Sigmoid colon (tissue), 7 donors: ENCODE measurements around the gene DNAJB14. TPM values are rescaled to one million over a fixed set of nuclear protein-coding genes. Genes with fewer than 3 reads are reported as not detected.

Experiments
- DNase-seq: peaks from one replicate; pipeline ENCODE4 v3.0.0-alpha.2; 2019
- H3K27ac ChIP-seq, 4 donors: fragments of 200-600 bp; sonication (generic); one replicate each; pipeline ENCODE4 v1.5.1; 2016 to 2019; ENCODE audit warnings: mild to moderate bottlenecking in 1 of 4
- H3K27me3 ChIP-seq, 3 donors: fragments of 200-600 bp; sonication (generic); one replicate each; pipeline ENCODE4 v1.5.1; 2019; ENCODE audit warnings: mild to moderate bottlenecking in 1 of 3
- H3K36me3 ChIP-seq, 4 donors: fragments of 200-600 bp; sonication (generic); one replicate each; pipeline ENCODE4 v1.5.1; 2016 to 2019
- H3K4me1 ChIP-seq, 4 donors: fragments of 200-600 bp; sonication (generic); one replicate each; pipeline ENCODE4 v1.5.1; 2017 to 2019
- H3K4me3 ChIP-seq, 4 donors: fragments of 200-600 bp; sonication (generic); one replicate each; pipeline ENCODE4 v1.5.1; 2017 to 2019; ENCODE audit warnings: mild to moderate bottlenecking in 2 of 4, moderate library complexity in 1 of 4
- H3K9me3 ChIP-seq, 4 donors: fragments of 200-600 bp in 3 of 4; sonication (generic) in 3 of 4; one replicate each; pipeline versions ENCODE4 v1.5.1 to v1.6.1; 2013 to 2019
- CTCF ChIP-seq, 4 experiments: fragments of 450-650 bp in 3 of 4; fragments of 200-600 bp in 1 of 4; IDR thresholded peaks; one replicate each; pipeline ENCODE4 v1.5.1; 2016 to 2019; ENCODE audit warnings: antibody characterized with exemption in 4 of 4, mild to moderate bottlenecking in 3 of 4, moderate library complexity in 2 of 4
- EP300 ChIP-seq, 4 donors: sonication (generic); formaldehyde crosslinking; IDR thresholded peaks; one replicate each; pipeline ENCODE4 v1.6.1; 2017; ENCODE audit warnings: antibody characterized with exemption in 4 of 4
- POLR2A ChIP-seq, 2 donors: fragments of 450-650 bp; IDR thresholded peaks; one replicate each; pipeline ENCODE4 v1.6.1; 2016; ENCODE audit warnings: antibody characterized with exemption in 2 of 2, mild to moderate bottlenecking in 2 of 2, moderate library complexity in 2 of 2
- POLR2AphosphoS5 ChIP-seq, 4 donors: sonication (generic); formaldehyde crosslinking; IDR thresholded peaks; one replicate each; pipeline ENCODE4 v1.6.1; 2017; ENCODE audit warnings: antibody characterized with exemption in 4 of 4
- WGBS, 2 donors: extraction: QIAGEN DNeasy Blood & Tissue Kit; methylation state at CpG; one replicate each; pipeline ENCODE4 v1.1.7; 2013; 5-methylcytosine and 5-hydroxymethylcytosine counted together
- intact Hi-C: fragments of 100-400 bp; cut with DNase I; formaldehyde crosslinking; loops from one replicate; pipeline ENCODE4 v1.15.1; 2023
- polyA plus RNA-seq, 3 donors: library from polyadenylated mRNA; stranded (reverse); fragments of 200-250 nt; gene quantifications; one replicate each; pipeline ENCODE4 v1.2.3, GENCODE V29; 2013
- total RNA-seq, 4 donors: library from RNA; depleted of rRNA; stranded (reverse); fragments of >200 nt; gene quantifications; one replicate each; pipeline ENCODE4 v1.1.0, GENCODE V29; 2016
- donor health status: healthy with polysubstance abuse.
- donor health status: Bipolar disorder and iron deficiency.
- donor health status: healthy.

DNAJB14 gene
- total and polyA plus RNA-seq, 7 donors: 9.0 to 53.9 (median 31.4) TPM

- Histone ChIP-seq H3K27me3 (no peaks in the 10 kb centered on the region), H3K4me1 (peaks cover 0 to 41% (median 26%) of the 10 kb centered on the region in 4 donors), H3K27ac (peak overlapping the region in 3 of 4 donors; percentile 60 to 68 (median 60)), H3K9me3 (no peaks in the 10 kb centered on the region), H3K36me3 (peaks cover 5 to 27% (median 13%) of the 10 kb centered on the region in 4 donors), H3K4me3 (no peak overlapping the region)
- intact Hi-C loops: no loop called here
- peak in 3 of 4 donors; percentile 16 to 69 (median 47) for TF ChIP-seq POLR2AphosphoS5 (IDR thresholded peaks at IDR 0.05)
- TF ChIP-seq POLR2A (IDR thresholded peaks at IDR 0.05): no peak
- no peak for DNase-seq
These were observed 71.3 kb downstream of the DNAJB14 start for GRCh38 chr4:99875071-99875470.

GRCh38 chr4:99872570-99872969, 73.8 kb downstream of the DNAJB14 start:
- no peaks in the 10 kb centered on the region for H3K9me3 ChIP-seq
- intact Hi-C loops: no loop called here
- H3K36me3 ChIP-seq: peaks cover 0 to 2% (median 0%) of the 10 kb centered on the region in 4 donors
- no peak overlapping the region for H3K4me3 ChIP-seq
- H3K27me3 ChIP-seq: no peaks in the 10 kb centered on the region
- TF ChIP-seq EP300 (IDR thresholded peaks at IDR 0.05) (no peak), POLR2A (IDR thresholded peaks at IDR 0.05) (no peak), POLR2AphosphoS5 (IDR thresholded peaks at IDR 0.05) (no peak), CTCF (IDR thresholded peaks at IDR 0.05) (no peak)
- DNase-seq: no peak
- H3K27ac ChIP-seq: no peak overlapping the region
- H3K4me1 ChIP-seq: peaks cover 0 to 51% (median 39%) of the 10 kb centered on the region in 4 donors

- Histone ChIP-seq H3K9me3 (no peaks in the 10 kb centered on the region), H3K4me3 (no peak overlapping the region), H3K4me1 (peaks cover 0 to 51% (median 35%) of the 10 kb centered on the region in 4 donors), H3K27ac (peak overlapping the region; percentile 63 to 76 (median 68)), H3K27me3 (no peaks in the 10 kb centered on the region), H3K36me3 (no peaks in the 10 kb centered on the region)
- 82 to 87% methylated on average over 8 of the region's 8 CpGs for WGBS, 2 donors
- TF ChIP-seq POLR2AphosphoS5 (IDR thresholded peaks at IDR 0.05) (peak in 3 of 4 donors; percentile 20 to 55 (median 26)), POLR2A (IDR thresholded peaks at IDR 0.05) (no peak)
- no peak for DNase-seq
- intact Hi-C loops: loop anchor here (2.0 to 5.0 kb wide), 3 partner anchors 146 to 301 kb away; no protein-coding TSS in a partner anchor
These were observed 78.3 kb downstream of the DNAJB14 start for GRCh38 chr4:99868126-99868596.

- intact Hi-C loops: no loop called here
- TF ChIP-seq CTCF (IDR thresholded peaks at IDR 0.05) (no peak), EP300 (IDR thresholded peaks at IDR 0.05) (no peak), POLR2A (IDR thresholded peaks at IDR 0.05) (no peak), POLR2AphosphoS5 (IDR thresholded peaks at IDR 0.05) (no peak)
- no peak overlapping the region for H3K4me3 ChIP-seq
- H3K27me3 ChIP-seq: no peaks in the 10 kb centered on the region
- no peaks in the 10 kb centered on the region for H3K9me3 ChIP-seq
- 59 to 73% methylated on average over 3 of the region's 3 CpGs for WGBS, 2 donors
- H3K36me3 ChIP-seq: no peaks in the 10 kb centered on the region
- H3K4me1 ChIP-seq: peaks cover 0 to 58% (median 40%) of the 10 kb centered on the region in 4 donors
- peak overlapping the region; percentile 25 to 51 (median 43) for H3K27ac ChIP-seq
- DNase-seq: no peak
These were observed 82.6 kb downstream of the DNAJB14 start for GRCh38 chr4:99863804-99864203.

GRCh38 chr4:99861120-99861905, 85.1 kb downstream of the DNAJB14 start:
- Histone ChIP-seq H3K4me1 (peaks cover 0 to 35% (median 28%) of the 10 kb centered on the region in 4 donors), H3K27me3 (no peaks in the 10 kb centered on the region), H3K4me3 (no peak overlapping the region), H3K27ac (peak overlapping the region in 2 of 4 donors; percentile 12 to 44), H3K9me3 (no peaks in the 10 kb centered on the region), H3K36me3 (no peaks in the 10 kb centered on the region)
- WGBS, 2 donors: 11 to 41% methylated on average over 5 of the region's 5 CpGs
- intact Hi-C loops: no loop called here
- TF ChIP-seq EP300 (IDR thresholded peaks at IDR 0.05) (no peak), CTCF (IDR thresholded peaks at IDR 0.05) (no peak), POLR2AphosphoS5 (IDR thresholded peaks at IDR 0.05) (no peak), POLR2A (IDR thresholded peaks at IDR 0.05) (no peak)
- no peak for DNase-seq
